GM18519 (cell line): ENCODE results near the gene RGS11.
"Not testable (repeated sequence)": the region's sequence is repeated elsewhere in the genome, so short reads cannot be mapped to it uniquely, and the experiment has no call there.

Experiments
- ATAC-seq: cut with Tn5 transposase; IDR thresholded peaks from one replicate; pipeline ENCODE4 v1.9.1; 2021; ENCODE audit warnings: mild to moderate bottlenecking, moderate library complexity; ENCODE audit not compliant: unreplicated experiment, low FRiP score

Gene RGS11

GRCh38 chr16:264440-264951 lies 11.2 kb downstream of the RGS11 start:
- ATAC-seq, result no peak

GRCh38 chr16:263944-264343 lies 11.8 kb downstream of the RGS11 start:
- ATAC-seq, result no peak

DNA sequence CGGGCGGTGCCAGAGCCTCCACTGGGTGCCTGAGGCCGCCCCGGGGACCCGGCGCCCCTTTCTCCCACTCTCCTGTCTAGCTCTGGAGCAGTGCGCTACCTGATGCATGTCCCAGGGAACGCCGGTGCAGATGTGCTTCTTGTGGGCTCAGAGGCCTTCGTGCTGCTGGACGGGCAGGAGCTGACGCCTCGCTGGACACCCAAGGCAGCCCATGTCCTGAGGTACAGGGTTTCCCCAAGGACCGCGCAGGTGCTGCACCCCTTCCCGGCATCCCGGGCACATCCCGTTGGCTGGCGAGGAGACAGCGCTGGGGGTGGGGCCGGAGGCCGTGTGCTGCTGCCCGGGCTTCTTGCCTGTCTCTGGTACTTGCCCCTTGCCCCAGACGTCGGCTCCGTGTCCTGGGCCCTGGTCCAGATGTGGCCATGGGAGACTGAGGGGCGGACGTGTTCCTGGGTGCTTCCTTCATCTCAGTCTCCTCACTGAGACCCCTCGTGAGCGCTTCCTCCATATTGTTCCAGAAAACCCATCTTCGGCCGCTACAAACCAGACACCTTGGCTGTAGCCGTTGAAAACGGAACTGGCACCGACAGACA lies 12.5 kb downstream of the RGS11 start:
- ATAC-seq, result no peak

GRCh38 chr16:262121-262745 lies 13.5 kb downstream of the RGS11 start:
- no peak for ATAC-seq

DNA sequence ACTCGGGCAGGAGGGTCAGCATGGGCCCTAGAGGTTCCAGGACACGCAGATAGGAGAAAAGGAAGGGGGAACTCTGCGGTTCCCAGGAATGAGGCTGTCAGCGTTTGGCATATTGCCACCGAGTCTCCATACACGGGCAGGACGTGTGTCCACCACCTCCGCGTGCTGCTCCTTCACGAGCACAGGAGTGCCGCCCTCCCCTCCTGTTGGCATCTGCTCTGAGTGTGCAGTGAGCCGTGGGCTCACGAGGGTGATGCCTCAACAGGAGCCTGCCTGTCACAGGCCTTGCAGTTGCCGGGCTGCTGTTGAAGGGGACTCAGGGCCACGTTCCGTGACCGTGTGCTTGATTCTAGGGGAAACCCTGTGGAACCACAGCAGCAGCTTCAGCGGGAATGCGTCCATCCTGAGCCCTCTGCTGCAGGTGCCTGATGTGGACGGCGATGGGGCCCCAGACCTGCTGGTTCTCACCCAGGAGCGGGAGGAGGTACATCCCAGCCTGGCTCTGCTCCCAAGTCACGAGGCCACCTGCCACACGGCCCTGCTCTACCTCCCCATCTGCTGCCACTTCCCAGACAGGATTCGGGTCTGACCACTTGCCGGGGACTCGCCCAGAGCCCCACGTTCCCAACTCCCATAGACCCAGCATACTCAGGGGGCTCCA lies 14.6 kb downstream of the RGS11 start:
- no peak for ATAC-seq

DNA sequence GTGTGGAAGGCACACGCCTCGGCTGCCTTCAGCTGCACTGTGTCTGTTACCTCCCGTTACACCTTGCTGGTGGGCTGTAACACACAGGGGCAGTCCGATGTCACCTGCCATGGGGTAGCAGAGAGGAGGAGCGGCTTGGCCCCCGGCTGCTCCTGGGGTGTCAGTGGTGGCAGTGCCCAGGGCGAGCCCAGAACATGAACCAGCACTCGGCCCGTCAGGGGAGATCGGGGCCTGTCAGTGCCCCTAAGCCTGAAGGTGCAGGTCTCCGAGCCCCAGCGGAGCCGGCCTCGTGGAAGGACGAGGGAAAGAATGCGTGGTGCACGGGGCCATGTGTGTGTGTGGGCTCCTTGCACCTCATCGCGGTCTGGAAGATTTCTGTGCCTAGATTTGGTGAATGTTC lies 15.4 kb downstream of the RGS11 start:
- ATAC-seq, result no peak

DNA sequence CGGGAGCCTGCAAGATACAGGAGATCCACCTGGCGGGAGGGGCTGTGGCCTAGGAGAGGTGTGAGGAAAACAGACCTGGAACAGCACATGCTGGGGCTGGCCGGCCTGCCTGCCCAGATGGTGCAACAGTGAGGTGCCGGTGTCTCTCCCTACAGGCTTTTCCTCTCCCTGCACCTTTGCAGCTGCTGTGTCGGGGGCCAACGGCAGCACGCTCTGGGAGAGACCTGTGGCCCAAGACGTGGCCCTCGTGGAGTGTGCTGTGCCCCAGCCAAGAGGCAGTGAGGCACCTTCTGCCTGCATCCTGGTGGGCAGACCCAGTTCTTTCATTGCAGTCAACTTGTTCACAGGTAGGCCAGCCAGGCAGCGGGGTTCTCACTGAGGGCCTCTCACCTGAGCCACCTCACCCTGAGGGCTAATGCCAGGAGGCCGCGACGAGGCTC lies 15.9 kb downstream of the RGS11 start:
- no peak for ATAC-seq

DNA sequence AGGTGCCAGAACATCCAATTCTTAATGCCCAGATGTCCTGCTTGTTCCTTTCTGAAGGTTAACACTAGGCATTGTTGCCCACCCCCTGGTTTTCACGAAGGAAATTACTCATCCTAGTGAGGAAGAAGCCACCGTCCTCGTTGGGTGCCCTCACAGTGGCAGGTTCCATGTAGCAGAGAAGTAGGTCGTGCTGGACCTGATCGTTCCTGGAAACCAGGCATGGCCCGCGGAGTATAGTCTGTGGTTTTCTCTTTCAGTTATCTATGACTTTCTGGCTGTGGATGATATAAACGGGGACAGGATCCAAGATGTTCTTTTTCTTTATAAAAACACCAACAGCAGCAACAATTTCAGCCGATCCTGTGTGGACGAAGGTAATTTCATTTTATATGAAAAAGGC lies 16.5 kb downstream of the RGS11 start:
- ATAC-seq, result no peak

DNA sequence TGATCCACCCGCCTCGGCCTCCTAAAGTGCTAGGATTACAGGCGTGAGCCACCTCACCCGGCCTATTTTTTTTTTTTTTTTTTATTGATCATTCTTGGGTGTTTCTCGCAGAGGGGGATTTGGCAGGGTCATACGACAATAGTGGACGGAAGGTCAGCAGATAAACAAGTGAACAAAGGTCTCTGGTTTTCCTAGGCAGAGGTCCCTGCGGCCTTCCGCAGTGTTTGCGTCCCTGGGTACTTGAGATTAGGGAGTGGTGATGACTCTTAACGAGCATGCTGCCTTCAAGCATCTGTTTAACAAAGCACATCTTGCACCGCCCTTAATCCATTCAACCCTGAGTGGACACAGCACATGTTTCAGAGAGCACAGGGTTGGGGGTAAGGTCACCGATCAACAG lies 17.7 kb downstream of the RGS11 start:
- ATAC-seq, result not testable (repeated sequence)

GRCh38 chr16:255183-255582 lies 20.6 kb downstream of the RGS11 start:
- no peak for ATAC-seq

DNA sequence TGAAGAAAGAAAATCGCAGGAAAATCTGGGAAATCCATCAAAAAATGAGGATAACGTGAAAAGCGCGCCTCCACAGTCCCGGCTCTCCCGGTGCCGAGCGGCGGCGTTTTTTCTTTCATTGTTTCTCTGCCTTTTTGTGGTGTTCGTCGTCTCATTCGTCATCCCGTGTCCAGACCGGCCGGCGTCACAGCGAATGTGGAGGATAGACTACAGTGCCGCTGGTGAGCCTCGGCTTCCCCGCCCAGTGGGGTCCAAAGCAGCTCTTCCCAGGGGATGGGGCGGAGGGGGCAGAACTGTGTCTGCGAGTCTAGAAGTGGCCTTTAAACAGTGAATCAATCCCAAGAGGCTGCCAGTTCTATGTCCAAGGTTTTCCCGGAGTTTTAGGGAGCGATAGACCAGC lies 21.3 kb downstream of the RGS11 start:
- ATAC-seq, result no peak

DNA sequence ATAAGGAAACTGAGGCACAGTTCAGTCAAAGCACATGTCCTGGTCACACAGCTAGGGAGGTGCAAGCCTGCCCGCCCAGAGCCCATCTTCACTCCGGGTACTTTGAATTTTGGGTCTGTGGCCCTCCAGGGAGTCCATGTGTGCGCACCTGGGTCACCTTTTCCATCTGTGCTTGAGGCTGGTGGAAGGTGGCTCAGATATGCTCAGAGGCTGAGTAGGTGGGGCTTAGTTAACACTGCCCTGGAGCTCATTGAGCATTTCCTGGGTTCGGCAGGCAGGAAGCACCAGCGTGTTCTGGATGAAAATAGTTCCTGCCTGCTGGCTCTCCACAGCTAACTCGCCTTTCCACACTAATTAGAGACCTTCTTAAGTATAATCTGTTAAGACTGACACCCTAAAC lies 21.9 kb downstream of the RGS11 start:
- ATAC-seq, result no peak

- ATAC-seq, result no peak
These were observed 23.1 kb downstream of the RGS11 start for GRCh38 chr16:252366-253337.

GRCh38 chr16:249431-249830 lies 26.3 kb downstream of the RGS11 start:
- no peak for ATAC-seq

- no peak for ATAC-seq
These were observed 28.7 kb downstream of the RGS11 start for GRCh38 chr16:247027-247426.

GRCh38 chr16:245105-245504 lies 30.6 kb downstream of the RGS11 start:
- ATAC-seq, result no peak

- no peak for ATAC-seq
These were observed 32.4 kb downstream of the RGS11 start for GRCh38 chr16:243348-243747.

GRCh38 chr16:242281-242680 lies 33.5 kb downstream of the RGS11 start:
- ATAC-seq, result no peak

DNA sequence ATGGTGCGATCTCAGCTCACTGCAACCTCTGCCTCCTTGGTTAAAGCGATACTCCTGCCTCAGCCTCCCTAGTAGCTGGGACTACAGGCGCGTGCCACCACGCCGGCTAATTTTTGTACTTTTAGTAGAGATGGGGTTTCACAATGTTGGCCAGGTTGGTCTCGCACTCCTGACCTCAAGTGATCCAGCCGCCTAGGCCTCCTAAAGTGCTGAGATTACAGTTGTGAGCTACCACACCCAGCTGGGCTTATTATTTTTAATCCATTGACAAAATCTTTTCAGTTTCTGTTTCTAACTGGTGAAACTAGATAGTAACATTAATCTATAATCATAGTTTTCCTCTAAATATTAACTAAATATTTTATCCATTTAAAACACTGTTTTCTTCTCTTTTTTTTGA lies 35.2 kb downstream of the RGS11 start:
- no peak for ATAC-seq

DNA sequence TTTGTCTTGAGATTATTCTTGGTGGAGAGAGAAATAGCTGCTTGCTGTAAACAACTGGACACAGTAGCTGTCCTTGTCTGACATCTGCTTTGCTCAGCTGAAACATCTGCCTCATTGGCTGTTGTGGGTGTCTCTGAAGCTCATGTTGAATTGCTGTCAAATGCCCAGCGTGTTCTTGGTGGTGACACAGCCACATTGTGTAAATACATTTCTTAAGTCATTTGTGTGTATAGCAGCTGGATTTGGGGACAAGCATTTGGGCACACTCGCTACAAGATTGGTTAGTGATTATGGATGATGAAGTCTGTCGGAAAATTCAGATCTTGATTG lies 35.8 kb downstream of the RGS11 start:
- no peak for ATAC-seq
